Measurements from ENCODE around the gene CENPI.

DNA sequence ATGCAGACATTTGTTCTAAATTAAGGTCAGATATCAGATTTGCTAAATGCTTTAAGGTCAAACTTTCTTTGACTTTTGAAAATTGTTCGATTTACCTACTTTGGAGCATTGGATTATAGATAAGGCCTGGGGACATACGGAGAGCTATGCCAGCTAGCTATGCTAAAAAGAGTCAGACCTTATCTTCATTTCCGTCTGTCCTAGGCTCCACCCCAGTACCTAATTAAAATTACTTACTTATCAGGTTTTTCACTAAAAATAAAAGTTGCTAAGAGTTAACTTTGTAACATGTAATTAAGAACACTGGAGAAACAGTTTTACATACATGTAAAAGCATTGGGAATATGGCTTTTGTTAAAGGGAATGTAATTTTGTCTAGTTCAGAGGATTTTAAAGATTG is 26.4 kb upstream of the CENPI start:
- TF ChIP-seq POLR2A (IDR thresholded peaks at IDR 0.05) (no peak), EP300 (IDR thresholded peaks at IDR 0.05) (no peak)
- TF ChIP-seq, protein P1, sequence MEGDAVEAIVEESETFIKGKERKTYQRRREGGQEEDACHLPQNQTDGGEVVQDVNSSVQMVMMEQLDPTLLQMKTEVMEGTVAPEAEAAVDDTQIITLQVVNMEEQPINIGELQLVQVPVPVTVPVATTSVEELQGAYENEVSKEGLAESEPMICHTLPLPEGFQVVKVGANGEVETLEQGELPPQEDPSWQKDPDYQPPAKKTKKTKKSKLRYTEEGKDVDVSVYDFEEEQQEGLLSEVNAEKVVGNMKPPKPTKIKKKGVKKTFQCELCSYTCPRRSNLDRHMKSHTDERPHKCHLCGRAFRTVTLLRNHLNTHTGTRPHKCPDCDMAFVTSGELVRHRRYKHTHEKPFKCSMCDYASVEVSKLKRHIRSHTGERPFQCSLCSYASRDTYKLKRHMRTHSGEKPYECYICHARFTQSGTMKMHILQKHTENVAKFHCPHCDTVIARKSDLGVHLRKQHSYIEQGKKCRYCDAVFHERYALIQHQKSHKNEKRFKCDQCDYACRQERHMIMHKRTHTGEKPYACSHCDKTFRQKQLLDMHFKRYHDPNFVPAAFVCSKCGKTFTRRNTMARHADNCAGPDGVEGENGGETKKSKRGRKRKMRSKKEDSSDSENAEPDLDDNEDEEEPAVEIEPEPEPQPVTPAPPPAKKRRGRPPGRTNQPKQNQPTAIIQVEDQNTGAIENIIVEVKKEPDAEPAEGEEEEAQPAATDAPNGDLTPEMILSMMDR (IDR thresholded peaks at IDR 0.05), result no peak

Measured in ovary (tissue), 3 donors.